Stimulated activated CD4-positive, alpha-beta T cell treated with anti-CD3 and anti-CD28 coated beads, Interleukin-4, amount 100 ng/mL, for 48 hours (primary cell): ENCODE data around the gene COA7.
A peak's percentile ranks its signal among the peaks of the same experiment; 100 is the strongest.
"Not testable (repeated sequence)": the region's sequence is repeated elsewhere in the genome, so short reads cannot be mapped to it uniquely, and the experiment has no call there.

ENCODE experiments used
- DNase-seq, 2 donors: peaks; one replicate each; pipeline ENCODE4 v3.0.0-alpha.2; 2020; ENCODE audit warnings: low read depth in 2 of 2

COA7 gene

DNA sequence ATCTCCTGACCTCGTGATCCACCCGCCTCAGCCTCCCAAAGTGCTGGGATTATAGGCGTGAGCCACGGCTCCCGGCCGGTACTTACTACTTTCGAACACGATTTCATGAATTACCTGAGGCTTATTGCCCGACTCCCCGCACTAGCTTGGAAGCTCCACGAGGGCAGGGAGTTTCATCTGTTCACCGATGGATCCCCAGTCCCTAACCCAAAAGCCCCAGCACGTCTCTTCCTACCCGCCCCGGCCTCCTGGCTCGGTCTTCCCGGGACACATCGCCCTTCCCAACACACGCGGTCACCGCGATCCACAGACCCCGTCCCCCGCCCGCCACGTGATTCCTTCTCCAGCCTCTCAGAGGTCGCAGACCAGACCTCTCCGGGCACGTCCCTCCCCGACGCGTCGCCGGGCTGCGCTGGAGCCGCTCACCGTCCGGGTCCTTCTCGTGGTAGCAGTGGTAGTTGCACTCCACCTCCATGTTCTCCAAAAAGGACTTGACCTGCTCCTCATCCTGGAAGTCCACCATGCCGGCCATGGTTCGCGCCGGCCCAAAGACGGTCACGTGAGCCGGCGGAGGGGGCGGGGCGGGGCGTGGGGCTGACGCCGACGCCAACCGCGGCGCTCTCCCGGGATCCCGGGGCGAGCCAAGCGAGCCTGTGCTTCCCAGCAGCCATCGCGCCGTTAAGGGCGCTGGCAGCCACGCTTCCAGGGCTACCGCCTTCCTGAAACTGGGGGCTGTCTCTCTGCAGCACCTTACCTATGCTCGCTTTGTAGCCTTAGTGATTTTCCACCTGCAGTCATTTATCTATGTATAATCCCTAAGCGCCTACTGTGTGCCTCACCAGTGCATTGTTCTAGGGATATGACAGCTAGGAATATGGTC lies at the start of gene COA7:
Gene COA7 (minus strand): TSS at position 553 of the 880 bp plus-strand sequence. CDS start 21 bp downstream, at position 532.
- DNase-seq = peak; percentile 62 to 76

- no peak for DNase-seq
Measured at GRCh38 chr1:52747450-52747849, 49.3 kb upstream of the COA7 start.

DNA sequence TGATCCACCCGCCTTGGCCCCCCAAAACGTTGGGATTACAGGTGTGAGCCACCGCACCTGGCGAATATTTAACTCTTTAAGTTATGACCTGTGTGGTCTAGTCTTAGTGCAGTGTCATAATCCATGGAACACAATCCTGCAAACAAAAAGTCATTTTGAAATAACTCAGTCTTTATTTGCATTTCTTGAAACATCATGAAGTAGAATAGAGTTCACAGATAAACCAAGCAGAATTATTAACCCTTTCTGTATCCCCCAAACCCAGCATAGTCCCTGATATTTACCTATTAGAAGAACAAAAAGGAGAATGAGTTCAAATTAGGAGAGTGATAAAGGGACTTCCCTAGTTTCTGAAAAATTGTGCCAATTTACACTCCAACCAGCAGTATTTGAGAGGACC lies 48.0 kb upstream of the COA7 start:
- no peak for DNase-seq

DNA sequence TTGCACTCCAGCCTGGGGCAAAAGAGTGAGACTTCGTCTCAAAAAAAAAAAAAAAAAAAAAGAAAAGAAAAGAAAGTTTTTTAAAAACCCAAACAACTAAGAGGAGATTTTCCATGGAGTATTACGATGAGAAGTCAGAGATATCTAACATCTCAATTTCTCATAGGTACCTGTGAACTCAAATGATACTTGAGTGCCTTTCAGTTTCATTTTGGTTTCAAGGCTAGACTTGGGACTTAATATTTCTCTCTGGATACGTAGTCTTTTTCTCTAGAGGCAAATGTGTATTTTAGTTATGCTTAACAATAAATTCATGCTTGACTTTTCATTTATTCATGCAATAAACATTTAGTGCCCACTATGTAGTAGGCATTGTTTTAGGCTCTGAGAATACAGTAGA lies 43.1 kb upstream of the COA7 start:
- DNase-seq = no peak

GRCh38 chr1:52739699-52740467 lies 41.7 kb upstream of the COA7 start:
- no peak for DNase-seq

- no peak for DNase-seq
Measured at GRCh38 chr1:52738893-52739292, 40.7 kb upstream of the COA7 start.

- no peak for DNase-seq
Measured at GRCh38 chr1:52738148-52738547, 40.0 kb upstream of the COA7 start.

DNA sequence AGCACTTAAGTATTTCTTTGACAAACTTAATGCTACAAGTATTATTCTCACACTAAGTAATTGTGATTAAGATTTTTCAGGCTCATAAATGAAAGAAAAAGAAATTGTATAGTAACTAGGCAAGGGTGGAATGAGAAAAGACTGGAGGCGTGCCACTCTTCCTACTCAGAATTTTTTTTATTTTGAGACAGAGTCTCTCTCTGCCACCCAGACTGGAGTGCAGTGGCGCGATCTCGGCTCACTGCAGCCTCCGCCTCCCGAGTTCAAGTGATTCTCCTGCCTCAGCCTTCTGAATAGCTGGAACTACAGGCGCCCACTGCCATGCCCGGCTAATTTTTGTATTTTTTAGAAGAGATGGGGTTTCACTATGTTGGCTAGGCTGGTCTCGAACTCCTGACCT lies 37.2 kb upstream of the COA7 start:
- DNase-seq = not testable (repeated sequence)

DNA sequence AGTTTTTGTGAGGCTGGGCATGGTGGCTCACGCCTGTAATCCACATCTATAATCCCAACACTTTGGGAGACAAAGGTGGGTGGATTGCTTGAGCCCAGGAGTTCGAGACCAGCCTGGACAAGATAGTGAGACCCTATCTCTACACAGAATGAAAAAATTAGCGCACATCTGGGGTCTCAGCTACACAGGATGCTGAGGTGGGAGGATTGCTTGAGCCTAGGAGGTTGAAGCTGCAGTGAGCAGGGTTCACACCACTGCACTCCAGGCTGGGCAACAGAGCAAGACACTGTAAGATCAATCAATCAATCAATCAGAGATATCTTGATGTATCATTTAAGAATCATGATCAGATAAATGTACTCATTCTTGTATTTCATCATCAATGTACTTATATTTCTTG lies 35.2 kb upstream of the COA7 start:
- DNase-seq = no peak

DNA sequence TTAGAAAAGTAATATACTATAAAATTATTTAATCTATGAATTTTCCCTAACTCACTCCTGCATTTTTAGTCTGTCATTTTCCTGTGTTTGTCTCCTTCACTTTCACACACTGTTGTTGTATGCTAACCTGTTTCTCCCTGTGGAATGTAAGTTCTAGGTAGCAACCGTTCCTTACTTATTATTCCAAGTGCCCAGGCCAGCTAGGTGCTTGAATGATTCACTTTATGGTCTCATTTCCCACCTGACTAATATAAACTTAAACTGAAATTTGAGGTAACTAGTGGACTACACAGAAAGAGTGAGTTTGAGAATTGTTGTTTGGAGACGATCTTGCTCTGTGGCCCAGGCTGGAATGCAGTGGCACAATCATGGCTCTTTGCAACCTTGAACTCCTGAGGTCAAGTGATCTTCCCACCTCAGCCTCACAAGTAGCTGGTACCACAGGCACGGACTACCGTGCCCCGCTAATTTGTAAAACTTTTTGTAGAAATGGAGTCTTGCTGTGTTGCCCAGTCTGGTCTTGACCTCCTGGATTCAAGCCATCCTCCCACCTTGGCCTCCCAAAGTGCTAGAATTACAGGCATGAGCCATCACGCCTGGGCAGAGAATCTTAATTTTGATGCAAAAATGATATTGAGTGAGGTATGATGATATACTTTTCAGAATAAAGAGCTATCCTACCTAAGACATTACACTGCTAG lies 30.0 kb upstream of the COA7 start:
- DNase-seq = no peak

GRCh38 chr1:52727114-52727586 lies 29.0 kb upstream of the COA7 start:
- no peak for DNase-seq

DNA sequence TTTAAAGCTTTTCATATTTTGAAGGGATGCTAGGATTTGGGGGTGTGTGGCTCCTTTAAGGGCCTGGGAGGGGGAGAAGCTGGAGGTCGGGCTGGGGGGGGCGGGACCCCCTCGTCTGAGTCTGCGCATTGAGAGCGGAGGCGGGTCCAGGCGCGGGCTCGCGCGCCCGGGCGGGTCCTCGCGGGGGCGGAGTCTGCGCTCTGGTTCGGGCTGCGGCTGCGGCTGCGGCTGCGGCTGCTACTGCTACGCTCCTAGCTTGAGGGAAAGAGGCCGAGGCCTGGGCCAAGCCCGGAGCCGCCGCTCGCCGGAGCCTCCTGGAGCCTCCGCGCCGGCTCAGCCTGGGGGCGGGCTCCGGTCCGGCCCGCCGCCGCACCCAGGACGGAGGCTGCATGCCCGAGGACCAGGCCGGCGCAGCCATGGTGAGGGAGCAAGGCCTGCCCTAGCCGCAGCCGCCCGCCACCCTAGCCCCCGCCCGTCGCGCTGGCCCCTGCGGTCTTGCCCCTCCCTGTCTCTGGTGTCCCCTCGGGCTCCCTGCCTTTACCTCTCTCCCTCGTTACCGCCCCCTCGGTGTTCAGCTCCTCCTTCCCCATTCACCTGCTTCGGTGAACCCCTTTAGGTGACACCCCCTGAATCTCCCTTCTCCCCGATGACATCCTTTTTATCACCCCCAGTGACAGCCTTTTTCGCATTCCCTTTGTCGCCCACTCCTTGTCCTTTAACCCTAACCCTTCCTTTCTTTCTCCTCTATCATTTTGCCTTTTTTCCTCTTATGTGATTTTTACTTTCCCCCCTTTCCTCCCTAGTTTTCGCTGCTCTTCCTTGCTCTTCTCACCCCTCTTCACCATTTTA lies 28.3 kb upstream of the COA7 start, which contains the start of gene ZYG11B:
Gene ZYG11B (plus strand): TSS at position 189 of the 849 bp plus-strand sequence. CDS start 201 bp downstream, at position 390.
- peak; percentile 77 to 89 for DNase-seq

DNA sequence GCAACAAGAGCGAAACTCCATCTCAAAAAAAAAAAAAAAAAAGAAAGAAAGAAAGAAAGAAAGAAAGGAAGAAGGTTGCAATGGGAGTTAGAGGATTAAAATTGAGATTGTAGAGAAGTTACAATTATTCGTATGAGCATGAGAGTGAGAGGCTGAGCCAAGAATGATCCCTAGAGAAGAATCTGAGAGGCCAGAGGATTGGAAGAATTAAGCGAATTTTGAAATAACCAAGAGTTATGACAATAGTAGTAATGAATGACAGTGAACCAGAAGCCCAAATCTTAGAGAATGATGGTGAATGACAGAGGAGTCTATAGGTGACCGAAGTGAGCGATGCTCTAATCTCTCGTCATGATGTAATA lies 27.7 kb upstream of the COA7 start:
- no peak for DNase-seq

GRCh38 chr1:52723260-52723659 lies 25.1 kb upstream of the COA7 start:
- no peak for DNase-seq

DNA sequence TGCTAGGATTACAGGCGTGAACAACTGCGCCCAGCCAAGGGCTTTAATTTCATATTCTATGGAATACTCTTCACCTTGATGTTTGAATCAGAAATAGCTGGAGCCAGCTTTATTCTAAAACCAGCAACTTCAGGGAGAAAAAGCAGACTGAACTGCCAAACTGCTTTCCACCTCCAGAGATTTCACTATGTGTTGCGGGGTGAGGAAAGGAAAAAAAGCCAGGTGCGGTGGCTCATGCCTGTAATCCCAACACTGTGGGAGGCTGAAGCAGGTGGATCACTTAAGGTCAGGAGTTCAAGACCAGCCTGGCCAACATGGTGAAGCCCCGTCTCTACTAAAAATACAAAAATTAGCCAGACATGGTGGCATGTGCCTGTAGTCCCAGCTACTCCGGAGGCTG lies 17.1 kb upstream of the COA7 start:
- DNase-seq = not testable (repeated sequence)

- no peak for DNase-seq
Measured at GRCh38 chr1:52713590-52713989, 15.4 kb upstream of the COA7 start.

DNA sequence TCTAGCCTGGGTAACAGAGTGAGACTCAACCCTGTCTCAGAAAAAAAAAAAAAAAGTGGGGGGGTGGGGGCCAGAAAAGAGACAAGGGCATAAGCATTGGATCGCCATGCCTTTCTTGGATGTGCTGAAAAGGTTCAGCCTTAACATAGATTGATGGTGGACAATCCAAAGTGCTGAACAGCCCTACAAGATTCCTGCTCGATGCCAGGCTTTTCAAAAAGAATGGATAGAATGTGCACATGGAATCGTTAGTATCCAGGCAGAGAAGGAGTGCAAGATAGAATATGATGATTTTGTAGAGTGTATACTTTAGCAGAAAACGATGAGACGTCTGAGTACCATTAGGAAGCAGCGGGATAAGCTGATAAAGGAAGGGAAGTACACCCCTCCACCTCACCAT lies 10.9 kb upstream of the COA7 start:
- no peak for DNase-seq

DNA sequence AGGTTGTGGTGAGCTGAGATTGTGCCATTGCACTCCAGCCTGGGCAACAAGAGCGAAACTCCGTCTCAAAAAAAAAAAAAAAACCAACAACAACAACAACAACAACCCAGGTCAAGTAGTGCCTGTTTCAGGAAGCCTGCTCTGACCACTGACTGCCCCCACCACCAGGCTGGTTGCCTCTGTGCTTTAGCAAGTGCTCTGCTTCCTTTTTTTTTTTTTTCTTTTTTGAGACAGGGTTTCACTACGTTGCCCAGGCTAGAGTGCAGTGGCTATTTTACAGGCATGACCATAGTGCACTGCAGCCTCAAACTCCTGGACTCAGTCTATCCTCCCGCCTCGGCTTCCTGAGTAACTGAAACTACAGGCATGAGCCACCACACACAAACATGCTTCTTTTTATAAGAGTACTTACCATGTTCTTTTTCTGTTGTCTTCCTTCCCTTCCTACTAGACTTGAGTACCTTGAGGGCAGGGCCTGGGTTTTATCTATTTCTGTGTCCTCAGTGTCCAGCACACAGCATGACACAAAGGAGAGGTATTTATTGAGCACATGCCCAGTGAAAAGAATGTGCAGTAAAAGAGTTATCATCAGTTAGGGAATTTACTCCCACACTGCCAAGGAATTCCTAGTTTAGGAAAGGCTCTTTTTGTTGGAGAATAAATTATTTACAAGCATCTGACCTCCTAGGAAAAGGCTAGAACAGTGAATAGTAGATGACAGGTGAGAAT lies 9.9 kb upstream of the COA7 start:
- DNase-seq = no peak

- no peak for DNase-seq
Measured at GRCh38 chr1:52706941-52707926, 9.1 kb upstream of the COA7 start.
